Measurements from ENCODE around the gene EMP1.

The EMP1 gene

GRCh38 chr12:13195250-13195649, 1.3 kb upstream of the EMP1 start:
- H3K4me3 ChIP-seq (ENCODE audit: low read length in 2 of 2) = no peak overlapping the region
- no peaks in the 10 kb centered on the region for H3K36me3 ChIP-seq (ENCODE audit: control insufficient read depth in 2 of 2, insufficient read depth in 2 of 2, low read length in 2 of 2)
- H3K9me3 ChIP-seq (ENCODE audit: control insufficient read depth in 2 of 2, low read length in 2 of 2) = no peaks in the 10 kb centered on the region
- H3K27ac ChIP-seq (ENCODE audit: low read depth in 2 of 2, low read length in 2 of 2) = peak overlapping the region; percentile 78 to 89
- H3K9ac ChIP-seq (ENCODE audit: low read depth in 1 of 2, low read length in 2 of 2) = peak overlapping the region in 1 of 2 donors; percentile 7
- H3K27me3 ChIP-seq (ENCODE audit: control insufficient read depth in 2 of 2, insufficient read depth in 2 of 2, low read length in 2 of 2) = peaks cover 3 to 9% of the 10 kb centered on the region in 2 donors
- H3K4me1 ChIP-seq (ENCODE audit: control insufficient read depth in 2 of 2, insufficient read depth in 2 of 2, low read length in 2 of 2) = peaks cover 23 to 43% of the 10 kb centered on the region in 2 donors

- Histone ChIP-seq H3K4me3 (ENCODE audit: low read length in 2 of 2) (peak overlapping the region; percentile 30 to 85), H3K27ac (ENCODE audit: low read depth in 2 of 2, low read length in 2 of 2) (peak overlapping the region; percentile 78 to 89), H3K36me3 (ENCODE audit: control insufficient read depth in 2 of 2, insufficient read depth in 2 of 2, low read length in 2 of 2) (no peaks in the 10 kb centered on the region), H3K9ac (ENCODE audit: low read depth in 1 of 2, low read length in 2 of 2) (peak overlapping the region; percentile 29), H3K4me1 (ENCODE audit: control insufficient read depth in 2 of 2, insufficient read depth in 2 of 2, low read length in 2 of 2) (peaks cover 23 to 45% of the 10 kb centered on the region in 2 donors), H3K27me3 (ENCODE audit: control insufficient read depth in 2 of 2, insufficient read depth in 2 of 2, low read length in 2 of 2) (peaks cover 3 to 9% of the 10 kb centered on the region in 2 donors), H3K9me3 (ENCODE audit: control insufficient read depth in 2 of 2, low read length in 2 of 2) (no peaks in the 10 kb centered on the region)
These were observed 769 bp upstream of the EMP1 start for GRCh38 chr12:13195785-13196129.

- Histone ChIP-seq H3K36me3 (ENCODE audit: control insufficient read depth in 2 of 2, insufficient read depth in 2 of 2, low read length in 2 of 2) (no peaks in the 10 kb centered on the region), H3K4me1 (ENCODE audit: control insufficient read depth in 2 of 2, insufficient read depth in 2 of 2, low read length in 2 of 2) (peaks cover 23 to 49% of the 10 kb centered on the region in 2 donors), H3K9ac (ENCODE audit: low read depth in 1 of 2, low read length in 2 of 2) (peak overlapping the region; percentile 69 to 80), H3K4me3 (ENCODE audit: low read length in 2 of 2) (peak overlapping the region; percentile 75 to 85), H3K27ac (ENCODE audit: low read depth in 2 of 2, low read length in 2 of 2) (peak overlapping the region; percentile 84 to 89), H3K27me3 (ENCODE audit: control insufficient read depth in 2 of 2, insufficient read depth in 2 of 2, low read length in 2 of 2) (peaks cover 3 to 12% of the 10 kb centered on the region in 2 donors), H3K9me3 (ENCODE audit: control insufficient read depth in 2 of 2, low read length in 2 of 2) (no peaks in the 10 kb centered on the region)
These were observed 506 bp downstream of the EMP1 start for GRCh38 chr12:13197032-13197431.

GRCh38 chr12:13197526-13198143, 1.1 kb downstream of the EMP1 start:
- Histone ChIP-seq H3K36me3 (ENCODE audit: control insufficient read depth in 2 of 2, insufficient read depth in 2 of 2, low read length in 2 of 2) (no peaks in the 10 kb centered on the region), H3K27me3 (ENCODE audit: control insufficient read depth in 2 of 2, insufficient read depth in 2 of 2, low read length in 2 of 2) (peaks cover 3 to 14% of the 10 kb centered on the region in 2 donors), H3K4me1 (ENCODE audit: control insufficient read depth in 2 of 2, insufficient read depth in 2 of 2, low read length in 2 of 2) (peaks cover 23 to 51% of the 10 kb centered on the region in 2 donors), H3K27ac (ENCODE audit: low read depth in 2 of 2, low read length in 2 of 2) (peak overlapping the region; percentile 84 to 89), H3K4me3 (ENCODE audit: low read length in 2 of 2) (peak overlapping the region; percentile 75 to 85), H3K9ac (ENCODE audit: low read depth in 1 of 2, low read length in 2 of 2) (peak overlapping the region; percentile 69 to 80), H3K9me3 (ENCODE audit: control insufficient read depth in 2 of 2, low read length in 2 of 2) (no peaks in the 10 kb centered on the region)

- peaks cover 27 to 55% of the 10 kb centered on the region in 2 donors for H3K4me1 ChIP-seq (ENCODE audit: control insufficient read depth in 2 of 2, insufficient read depth in 2 of 2, low read length in 2 of 2)
- H3K9me3 ChIP-seq (ENCODE audit: control insufficient read depth in 2 of 2, low read length in 2 of 2) = no peaks in the 10 kb centered on the region
- H3K27ac ChIP-seq (ENCODE audit: low read depth in 2 of 2, low read length in 2 of 2) = peak overlapping the region; percentile 84 to 89
- peak overlapping the region in 1 of 2 donors; percentile 69 for H3K9ac ChIP-seq (ENCODE audit: low read depth in 1 of 2, low read length in 2 of 2)
- no peaks in the 10 kb centered on the region for H3K36me3 ChIP-seq (ENCODE audit: control insufficient read depth in 2 of 2, insufficient read depth in 2 of 2, low read length in 2 of 2)
- H3K4me3 ChIP-seq (ENCODE audit: low read length in 2 of 2) = peak overlapping the region; percentile 75 to 85
- H3K27me3 ChIP-seq (ENCODE audit: control insufficient read depth in 2 of 2, insufficient read depth in 2 of 2, low read length in 2 of 2) = peaks cover 3 to 14% of the 10 kb centered on the region in 2 donors
These were observed 1.7 kb downstream of the EMP1 start for GRCh38 chr12:13198241-13198640.

- peaks cover 26 to 54% of the 10 kb centered on the region in 2 donors for H3K4me1 ChIP-seq (ENCODE audit: control insufficient read depth in 2 of 2, insufficient read depth in 2 of 2, low read length in 2 of 2)
- H3K27me3 ChIP-seq (ENCODE audit: control insufficient read depth in 2 of 2, insufficient read depth in 2 of 2, low read length in 2 of 2) = peaks cover 3 to 14% of the 10 kb centered on the region in 2 donors
- H3K36me3 ChIP-seq (ENCODE audit: control insufficient read depth in 2 of 2, insufficient read depth in 2 of 2, low read length in 2 of 2) = no peaks in the 10 kb centered on the region
- H3K4me3 ChIP-seq (ENCODE audit: low read length in 2 of 2) = peak overlapping the region; percentile 75 to 85
- no peaks in the 10 kb centered on the region for H3K9me3 ChIP-seq (ENCODE audit: control insufficient read depth in 2 of 2, low read length in 2 of 2)
- H3K27ac ChIP-seq (ENCODE audit: low read depth in 2 of 2, low read length in 2 of 2) = peak overlapping the region; percentile 84 to 89
- H3K9ac ChIP-seq (ENCODE audit: low read depth in 1 of 2, low read length in 2 of 2) = peak overlapping the region in 1 of 2 donors; percentile 7
These were observed 2.4 kb downstream of the EMP1 start for GRCh38 chr12:13198876-13199275.

- Histone ChIP-seq H3K9me3 (ENCODE audit: control insufficient read depth in 2 of 2, low read length in 2 of 2) (no peaks in the 10 kb centered on the region), H3K36me3 (ENCODE audit: control insufficient read depth in 2 of 2, insufficient read depth in 2 of 2, low read length in 2 of 2) (no peaks in the 10 kb centered on the region), H3K4me3 (ENCODE audit: low read length in 2 of 2) (peak overlapping the region; percentile 75 to 85), H3K27me3 (ENCODE audit: control insufficient read depth in 2 of 2, insufficient read depth in 2 of 2, low read length in 2 of 2) (peaks cover 3 to 14% of the 10 kb centered on the region in 2 donors), H3K9ac (ENCODE audit: low read depth in 1 of 2, low read length in 2 of 2) (no peak overlapping the region), H3K4me1 (ENCODE audit: control insufficient read depth in 2 of 2, insufficient read depth in 2 of 2, low read length in 2 of 2) (peaks cover 21 to 52% of the 10 kb centered on the region in 2 donors), H3K27ac (ENCODE audit: low read depth in 2 of 2, low read length in 2 of 2) (no peak overlapping the region)
These were observed 3.1 kb downstream of the EMP1 start for GRCh38 chr12:13199592-13199991.

GRCh38 chr12:13200841-13201240, 4.3 kb downstream of the EMP1 start:
- Histone ChIP-seq H3K27ac (ENCODE audit: low read depth in 2 of 2, low read length in 2 of 2) (no peak overlapping the region), H3K27me3 (ENCODE audit: control insufficient read depth in 2 of 2, insufficient read depth in 2 of 2, low read length in 2 of 2) (peaks cover 3 to 14% of the 10 kb centered on the region in 2 donors), H3K9me3 (ENCODE audit: control insufficient read depth in 2 of 2, low read length in 2 of 2) (no peaks in the 10 kb centered on the region), H3K9ac (ENCODE audit: low read depth in 1 of 2, low read length in 2 of 2) (no peak overlapping the region), H3K4me1 (ENCODE audit: control insufficient read depth in 2 of 2, insufficient read depth in 2 of 2, low read length in 2 of 2) (peaks cover 16 to 40% of the 10 kb centered on the region in 2 donors), H3K36me3 (ENCODE audit: control insufficient read depth in 2 of 2, insufficient read depth in 2 of 2, low read length in 2 of 2) (no peaks in the 10 kb centered on the region), H3K4me3 (ENCODE audit: low read length in 2 of 2) (no peak overlapping the region)

GRCh38 chr12:13203034-13203922, 6.8 kb downstream of the EMP1 start:
- Histone ChIP-seq H3K4me3 (ENCODE audit: low read length in 2 of 2) (no peak overlapping the region), H3K27me3 (ENCODE audit: control insufficient read depth in 2 of 2, insufficient read depth in 2 of 2, low read length in 2 of 2) (peaks cover 3 to 8% of the 10 kb centered on the region in 2 donors), H3K36me3 (ENCODE audit: control insufficient read depth in 2 of 2, insufficient read depth in 2 of 2, low read length in 2 of 2) (no peaks in the 10 kb centered on the region), H3K27ac (ENCODE audit: low read depth in 2 of 2, low read length in 2 of 2) (peak overlapping the region; percentile 9 to 13), H3K4me1 (ENCODE audit: control insufficient read depth in 2 of 2, insufficient read depth in 2 of 2, low read length in 2 of 2) (peaks cover 4 to 28% of the 10 kb centered on the region in 2 donors), H3K9ac (ENCODE audit: low read depth in 1 of 2, low read length in 2 of 2) (no peak overlapping the region), H3K9me3 (ENCODE audit: control insufficient read depth in 2 of 2, low read length in 2 of 2) (no peaks in the 10 kb centered on the region)

- no peak overlapping the region for H3K4me3 ChIP-seq (ENCODE audit: low read length in 2 of 2)
- H3K9ac ChIP-seq (ENCODE audit: low read depth in 1 of 2, low read length in 2 of 2) = no peak overlapping the region
- H3K36me3 ChIP-seq (ENCODE audit: control insufficient read depth in 2 of 2, insufficient read depth in 2 of 2, low read length in 2 of 2) = no peaks in the 10 kb centered on the region
- peaks cover 13 to 34% of the 10 kb centered on the region in 2 donors for H3K4me1 ChIP-seq (ENCODE audit: control insufficient read depth in 2 of 2, insufficient read depth in 2 of 2, low read length in 2 of 2)
- H3K27ac ChIP-seq (ENCODE audit: low read depth in 2 of 2, low read length in 2 of 2) = peak overlapping the region in 1 of 2 donors; percentile 24
- peaks cover 0 to 5% of the 10 kb centered on the region in 2 donors for H3K27me3 ChIP-seq (ENCODE audit: control insufficient read depth in 2 of 2, insufficient read depth in 2 of 2, low read length in 2 of 2)
- no peaks in the 10 kb centered on the region for H3K9me3 ChIP-seq (ENCODE audit: control insufficient read depth in 2 of 2, low read length in 2 of 2)
These were observed 7.9 kb downstream of the EMP1 start for GRCh38 chr12:13204428-13204827.

Measured in mucosa of rectum (tissue), 2 donors.